Stimulated activated CD4-positive, alpha-beta T cell treated with anti-CD3 and anti-CD28 coated beads, Interleukin-1b, Interleukin-23, amount 100 ng/mL, for 24 hours (primary cell): ENCODE results near the gene GPER1.

Experiments
- DNase-seq, 4 experiments: peaks; one replicate each; pipeline ENCODE4 v3.0.0-alpha.2; 2020; ENCODE audit warnings: low read depth in 4 of 4, low spot score in 1 of 4

GPER1 gene

GRCh38 chr7:1086588-1087464 is 1.1 kb upstream of the GPER1 start:
- DNase-seq: peak; percentile 53 to 74 (median 56)

GRCh38 chr7:1087465-1087814 is 473 bp upstream of the GPER1 start:
- DNase-seq: no peak

GRCh38 chr7:1090236-1090635 is 2.3 kb downstream of the GPER1 start:
- no peak for DNase-seq

GRCh38 chr7:1090686-1091643 is 3.1 kb downstream of the GPER1 start:
- no peak for DNase-seq

GRCh38 chr7:1091644-1092027 is 3.7 kb downstream of the GPER1 start:
- DNase-seq: no peak

- no peak for DNase-seq
These were observed 4.3 kb downstream of the GPER1 start for GRCh38 chr7:1092161-1092632.

GRCh38 chr7:1092806-1093501 is 5.0 kb downstream of the GPER1 start:
- DNase-seq: no peak

- DNase-seq: no peak
These were observed 5.6 kb downstream of the GPER1 start for GRCh38 chr7:1093502-1093843.

- DNase-seq: no peak
These were observed 6.1 kb downstream of the GPER1 start for GRCh38 chr7:1093916-1094508.

- no peak for DNase-seq
These were observed 7.0 kb downstream of the GPER1 start for GRCh38 chr7:1094870-1095269.

GRCh38 chr7:1095621-1096155 is 7.8 kb downstream of the GPER1 start:
- no peak for DNase-seq

GRCh38 chr7:1096156-1097119 is 8.5 kb downstream of the GPER1 start:
- DNase-seq: no peak

- no peak for DNase-seq
These were observed 9.2 kb downstream of the GPER1 start for GRCh38 chr7:1097120-1097504.

- no peak for DNase-seq
These were observed 10.6 kb downstream of the GPER1 start for GRCh38 chr7:1098243-1099153.

GRCh38 chr7:1099154-1099542 is 11.2 kb downstream of the GPER1 start:
- no peak for DNase-seq

- no peak for DNase-seq
These were observed 11.7 kb downstream of the GPER1 start for GRCh38 chr7:1099637-1100036.

GRCh38 chr7:1100386-1100785 is 12.5 kb downstream of the GPER1 start:
- DNase-seq: no peak

GRCh38 chr7:1100834-1101562 is 13.1 kb downstream of the GPER1 start:
- DNase-seq: no peak
